Neural progenitor cell (in vitro differentiated cells): ENCODE measurements around the gene BCAS4. TPM values are rescaled to one million over a fixed set of nuclear protein-coding genes. Genes with fewer than 3 reads are reported as not detected.

ENCODE experiments used
- DNase-seq: peaks from one replicate; pipeline ENCODE4 v3.0.0-alpha.2; 2016; ENCODE audit warnings: low spot score
- H2AFZ ChIP-seq: fragments of 200-600 bp; sonication (generic); replicated peaks from 2 replicates; pipeline ENCODE4 v1.6.1; 2016; ENCODE audit warnings: antibody characterized with exemption
- H3F3A ChIP-seq: fragments of 200-600 bp; sonication (generic); 2 replicates; pipeline ENCODE4 v1.6.1; 2016; ENCODE audit warnings: antibody characterized with exemption, low read depth
- H3K27ac ChIP-seq: fragments of 200-600 bp; sonication (generic); 2 replicates; pipeline ENCODE4 v1.5.1; 2016; ENCODE audit warnings: mild to moderate bottlenecking
- H3K27me3 ChIP-seq: fragments of 200-600 bp; sonication (generic); 2 replicates; pipeline ENCODE4 v1.6.1; 2016; ENCODE audit warnings: mild to moderate bottlenecking, moderate library complexity
- H3K36me3 ChIP-seq: fragments of 200-600 bp; sonication (generic); 2 replicates; pipeline ENCODE4 v1.5.1; 2016
- H3K4me1 ChIP-seq: fragments of 200-600 bp; sonication (generic); 2 replicates; pipeline ENCODE4 v1.6.1; 2016; ENCODE audit warnings: mixed run types
- H3K4me2 ChIP-seq: fragments of 200-600 bp; sonication (generic); 2 replicates; pipeline ENCODE4 v1.6.1; 2016
- H3K4me3 ChIP-seq: fragments of 200-600 bp; sonication (generic); 2 replicates; pipeline ENCODE4 v1.5.1; 2016
- H3K79me2 ChIP-seq: fragments of 200-600 bp; sonication (generic); 2 replicates; pipeline ENCODE4 v1.6.1; 2016; ENCODE audit warnings: low read depth
- H3K9ac ChIP-seq: fragments of 200-600 bp; sonication (generic); 2 replicates; pipeline ENCODE4 v1.6.1; 2016
- H3K9me3 ChIP-seq: fragments of 200-600 bp; sonication (generic); 2 replicates; pipeline ENCODE4 v1.5.1; 2016; ENCODE audit warnings: low read depth
- H4K20me1 ChIP-seq: fragments of 200-600 bp; sonication (generic); 2 replicates; pipeline ENCODE4 v1.6.1; 2016; ENCODE audit warnings: low read depth
- H3K27ac Mint-ChIP-seq: 3 replicates; pipeline ENCODE4 v1.8.0; 2021; ENCODE audit warnings: mixed read lengths
- H3K27me3 Mint-ChIP-seq: 2 replicates; pipeline ENCODE4 v1.8.0; 2022; ENCODE audit warnings: low read depth, mild to moderate bottlenecking, inconsistent platforms, moderate library complexity, mixed read lengths; ENCODE audit not compliant: insufficient read depth
- H3K36me3 Mint-ChIP-seq: 3 replicates; pipeline ENCODE4 v1.8.0; 2021; ENCODE audit warnings: mixed read lengths
- H3K4me1 Mint-ChIP-seq: 3 replicates; pipeline ENCODE4 v1.8.0; 2021; ENCODE audit warnings: mixed read lengths
- H3K4me3 Mint-ChIP-seq: 3 replicates; pipeline ENCODE4 v1.8.0; 2021; ENCODE audit warnings: mild to moderate bottlenecking, moderate library complexity, mixed read lengths
- H3K9me3 Mint-ChIP-seq: 3 replicates; pipeline ENCODE4 v1.8.0; 2020; ENCODE audit warnings: mixed read lengths
- EZH2 ChIP-seq: fragments of 200-600 bp; sonication (generic); IDR thresholded peaks from 2 replicates; pipeline ENCODE4 v1.6.1; 2017; ENCODE audit warnings: antibody characterized with exemption, mild to moderate bottlenecking, moderate library complexity
- EZH2phosphoT487 ChIP-seq: fragments of 200-600 bp; sonication (generic); IDR thresholded peaks from 2 replicates; pipeline ENCODE4 v1.6.1; 2017; ENCODE audit warnings: antibody characterized with exemption
- total RNA-seq: library from RNA; depleted of rRNA; stranded (reverse); fragments of >200 nt; gene quantifications from 2 replicates; pipeline ENCODE4 v1.2.3, GENCODE V29; 2015; ENCODE audit warnings: low replicate concordance
- TF ChIP-seq, protein P1 (sequence below): fragments of 200-600 bp; sonication (generic); IDR thresholded peaks from 2 replicates; pipeline ENCODE4 v1.5.1; 2017; ENCODE audit warnings: antibody characterized with exemption, mild to moderate bottlenecking

The BCAS4 gene
- total RNA-seq, 1 donor from 2014 or later, result 15.3 TPM

DNA sequence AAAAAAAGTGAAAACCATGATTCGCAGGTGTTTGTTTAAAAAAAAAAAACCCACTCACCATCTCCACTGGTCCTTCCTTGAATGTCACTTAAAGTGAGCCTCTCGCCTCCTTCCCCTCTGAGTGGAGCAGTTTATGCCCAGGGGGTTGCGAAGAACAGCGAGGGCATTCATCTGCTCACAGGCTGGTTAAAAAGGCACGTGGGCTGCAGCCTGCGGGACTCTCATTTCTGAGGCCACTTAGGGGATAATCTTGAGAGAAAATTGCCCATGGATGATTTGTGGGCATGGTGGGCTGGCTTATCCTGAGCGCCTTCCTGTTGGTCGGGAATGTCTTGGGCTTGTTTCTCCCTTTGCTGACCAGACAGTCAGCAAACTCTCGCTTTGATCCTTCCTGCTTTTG lies 18.9 kb downstream of the BCAS4 start:
- no peaks in the 10 kb centered on the region for H3K4me1 ChIP-seq
- no peak overlapping the region for H3K9ac ChIP-seq
- H3K27ac ChIP-seq, result no peak overlapping the region
- Mint-ChIP-seq H3K27me3 (peaks cover 2% of the 10 kb centered on the region), H3K4me1 (peaks cover 26% of the 10 kb centered on the region), H3K4me3 (no peak overlapping the region), H3K36me3 (peaks cover 4% of the 10 kb centered on the region), H3K9me3 (no peaks in the 10 kb centered on the region), H3K27ac (peak overlapping the region; percentile 82)
- H3K27me3 ChIP-seq, result no peaks in the 10 kb centered on the region
- H3K4me3 ChIP-seq, result no peak overlapping the region
- H3K79me2 ChIP-seq, result peaks cover 11% of the 10 kb centered on the region
- H3K9me3 ChIP-seq, result no peaks in the 10 kb centered on the region
- H3K4me2 ChIP-seq, result no peak overlapping the region
- no peaks in the 10 kb centered on the region for H3K36me3 ChIP-seq
- DNase-seq, result no peak
- TF ChIP-seq EZH2phosphoT487 (no peak), EZH2 (no peak)
- TF ChIP-seq, protein P1, sequence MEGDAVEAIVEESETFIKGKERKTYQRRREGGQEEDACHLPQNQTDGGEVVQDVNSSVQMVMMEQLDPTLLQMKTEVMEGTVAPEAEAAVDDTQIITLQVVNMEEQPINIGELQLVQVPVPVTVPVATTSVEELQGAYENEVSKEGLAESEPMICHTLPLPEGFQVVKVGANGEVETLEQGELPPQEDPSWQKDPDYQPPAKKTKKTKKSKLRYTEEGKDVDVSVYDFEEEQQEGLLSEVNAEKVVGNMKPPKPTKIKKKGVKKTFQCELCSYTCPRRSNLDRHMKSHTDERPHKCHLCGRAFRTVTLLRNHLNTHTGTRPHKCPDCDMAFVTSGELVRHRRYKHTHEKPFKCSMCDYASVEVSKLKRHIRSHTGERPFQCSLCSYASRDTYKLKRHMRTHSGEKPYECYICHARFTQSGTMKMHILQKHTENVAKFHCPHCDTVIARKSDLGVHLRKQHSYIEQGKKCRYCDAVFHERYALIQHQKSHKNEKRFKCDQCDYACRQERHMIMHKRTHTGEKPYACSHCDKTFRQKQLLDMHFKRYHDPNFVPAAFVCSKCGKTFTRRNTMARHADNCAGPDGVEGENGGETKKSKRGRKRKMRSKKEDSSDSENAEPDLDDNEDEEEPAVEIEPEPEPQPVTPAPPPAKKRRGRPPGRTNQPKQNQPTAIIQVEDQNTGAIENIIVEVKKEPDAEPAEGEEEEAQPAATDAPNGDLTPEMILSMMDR, result no peak
- H2AFZ ChIP-seq, result no peak overlapping the region
- no peaks in the 10 kb centered on the region for H4K20me1 ChIP-seq
- H3F3A ChIP-seq, result peaks cover 13% of the 10 kb centered on the region

DNA sequence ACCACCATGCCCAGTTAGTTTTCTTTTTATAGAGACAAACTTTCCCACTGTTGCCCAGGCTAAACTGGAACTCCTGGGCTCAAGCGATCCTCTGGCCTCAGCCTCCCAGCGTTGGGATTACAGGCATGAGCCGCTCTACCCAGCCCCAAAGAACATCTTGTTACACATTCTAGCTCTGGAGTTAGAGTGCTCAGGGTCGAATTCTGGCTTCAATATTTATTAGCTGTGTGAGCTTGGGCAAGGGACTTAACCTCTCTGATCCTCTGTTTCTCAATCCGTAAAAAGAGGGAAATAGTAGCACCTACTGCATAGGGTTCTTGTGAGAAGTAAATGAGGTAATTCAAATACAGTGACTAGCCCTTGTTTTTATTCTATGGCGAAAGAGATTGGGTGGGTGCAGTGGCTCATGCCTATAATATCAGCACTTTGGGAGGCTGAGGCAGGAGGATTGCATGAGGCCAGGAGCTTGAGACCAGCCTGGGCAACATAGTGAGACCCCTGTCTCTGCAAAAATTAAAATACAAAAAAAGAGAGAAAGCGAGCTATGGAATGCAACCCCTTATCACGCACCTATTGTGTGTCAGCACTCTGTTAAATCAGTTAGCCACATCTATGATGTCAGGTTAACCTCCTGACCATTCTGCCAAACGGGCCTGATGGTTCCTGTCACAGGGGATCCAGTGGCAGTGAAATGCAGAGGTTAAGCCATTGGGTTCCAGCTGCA lies 19.7 kb downstream of the BCAS4 start:
- Histone ChIP-seq H4K20me1 (no peaks in the 10 kb centered on the region), H3K27me3 (no peaks in the 10 kb centered on the region), H2AFZ (no peak overlapping the region), H3K4me2 (no peak overlapping the region), H3K79me2 (peaks cover 6% of the 10 kb centered on the region), H3F3A (peaks cover 13% of the 10 kb centered on the region), H3K9me3 (no peaks in the 10 kb centered on the region), H3K9ac (no peak overlapping the region), H3K36me3 (no peaks in the 10 kb centered on the region), H3K27ac (no peak overlapping the region), H3K4me3 (no peak overlapping the region), H3K4me1 (no peaks in the 10 kb centered on the region)
- DNase-seq, result no peak
- Mint-ChIP-seq H3K27me3 (peaks cover 2% of the 10 kb centered on the region), H3K4me1 (peaks cover 26% of the 10 kb centered on the region), H3K27ac (no peak overlapping the region), H3K36me3 (peaks cover 4% of the 10 kb centered on the region), H3K4me3 (no peak overlapping the region), H3K9me3 (no peaks in the 10 kb centered on the region)
- TF ChIP-seq EZH2, result no peak
- TF ChIP-seq, protein P1, result no peak
- no peak for TF ChIP-seq EZH2phosphoT487

DNA sequence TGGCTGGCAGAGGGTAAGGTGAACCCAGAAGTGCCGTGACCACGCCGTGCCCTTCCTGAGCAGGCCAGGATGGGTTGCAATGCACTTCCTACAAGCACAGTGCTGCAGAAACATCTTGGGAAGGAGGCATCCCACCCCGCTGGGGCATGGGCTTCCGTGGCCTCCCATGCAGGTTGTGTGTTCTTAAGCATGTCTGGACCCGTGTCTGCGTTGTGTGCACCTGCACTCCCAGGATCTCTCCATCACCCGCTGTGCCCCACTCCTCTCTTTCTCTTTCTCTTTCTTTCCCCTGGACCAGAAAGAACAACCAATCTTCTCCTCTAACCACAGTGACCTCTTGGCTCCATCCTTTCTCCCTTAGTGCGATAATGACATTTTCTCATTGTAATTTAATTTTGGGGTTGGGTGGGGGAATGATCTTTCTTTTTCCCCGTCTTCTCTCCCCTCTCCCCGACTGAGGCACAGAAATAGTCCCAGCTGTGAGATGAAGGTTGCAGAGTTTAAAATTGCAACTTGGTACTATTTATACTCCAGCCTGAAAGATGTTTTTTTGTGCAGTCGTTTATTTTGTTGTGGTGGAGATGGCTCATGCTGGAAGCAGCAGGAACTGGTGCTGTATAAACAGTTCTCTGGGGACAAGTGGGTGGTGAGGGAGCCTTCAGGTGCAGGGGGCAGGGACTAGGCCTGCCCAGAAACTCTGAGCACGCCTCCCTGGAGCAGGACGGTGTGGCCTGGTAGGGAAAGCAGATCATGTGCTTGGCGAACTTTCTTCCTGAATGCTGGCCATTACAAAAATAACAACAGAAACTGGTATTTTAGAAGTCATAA lies 20.5 kb downstream of the BCAS4 start:
- Mint-ChIP-seq H3K27me3 (peaks cover 2% of the 10 kb centered on the region), H3K4me3 (no peak overlapping the region), H3K36me3 (peaks cover 7% of the 10 kb centered on the region), H3K27ac (peak overlapping the region; percentile 3), H3K9me3 (no peaks in the 10 kb centered on the region), H3K4me1 (peaks cover 30% of the 10 kb centered on the region)
- Histone ChIP-seq H4K20me1 (no peaks in the 10 kb centered on the region), H3F3A (peaks cover 13% of the 10 kb centered on the region), H3K79me2 (no peaks in the 10 kb centered on the region), H2AFZ (no peak overlapping the region), H3K36me3 (no peaks in the 10 kb centered on the region), H3K4me3 (no peak overlapping the region), H3K4me1 (no peaks in the 10 kb centered on the region), H3K9ac (no peak overlapping the region), H3K27ac (no peak overlapping the region), H3K9me3 (no peaks in the 10 kb centered on the region), H3K4me2 (no peak overlapping the region), H3K27me3 (no peaks in the 10 kb centered on the region)
- TF ChIP-seq, protein P1, result no peak
- TF ChIP-seq EZH2phosphoT487 (no peak), EZH2 (no peak)
- no peak for DNase-seq
